HEK293T (cell line): ENCODE measurements around the gene RAB6A.

Experiments used
- ELF4 ChIP-seq: fragments of 450-650 bp; IDR thresholded peaks from 2 replicates; pipeline ENCODE4 v1.6.1; 2017; ENCODE audit warnings: antibody characterized with exemption
- FOXA1 ChIP-seq: fragments of 450-650 bp; IDR thresholded peaks from 2 replicates; pipeline ENCODE4 v1.6.1; 2016; ENCODE audit warnings: mild to moderate bottlenecking
- FOXK2 ChIP-seq: fragments of 450-650 bp; IDR thresholded peaks from 2 replicates; pipeline ENCODE4 v1.6.1; 2016; ENCODE audit warnings: mild to moderate bottlenecking
- SP1 ChIP-seq: fragments of 450-650 bp; IDR thresholded peaks from 2 replicates; pipeline ENCODE4 v1.6.1; 2017

GRCh38 chr11:73760679-73761402 lies at the start of gene RAB6A:
- TF ChIP-seq ELF4 (no peak), SP1 (no peak), FOXA1 (no peak), FOXK2 (no peak)
